ENCODE results near the gene FZD2. TPM values are rescaled to one million over a fixed set of nuclear protein-coding genes. Genes with fewer than 3 reads are reported as not detected.
"Not testable (repeated sequence)": the region's sequence is repeated elsewhere in the genome, so short reads cannot be mapped to it uniquely, and the experiment has no call there.

Gene FZD2
- total and polyA plus RNA-seq, 8 donors = 9.8 to 36.7 (median 26.1) TPM

DNA sequence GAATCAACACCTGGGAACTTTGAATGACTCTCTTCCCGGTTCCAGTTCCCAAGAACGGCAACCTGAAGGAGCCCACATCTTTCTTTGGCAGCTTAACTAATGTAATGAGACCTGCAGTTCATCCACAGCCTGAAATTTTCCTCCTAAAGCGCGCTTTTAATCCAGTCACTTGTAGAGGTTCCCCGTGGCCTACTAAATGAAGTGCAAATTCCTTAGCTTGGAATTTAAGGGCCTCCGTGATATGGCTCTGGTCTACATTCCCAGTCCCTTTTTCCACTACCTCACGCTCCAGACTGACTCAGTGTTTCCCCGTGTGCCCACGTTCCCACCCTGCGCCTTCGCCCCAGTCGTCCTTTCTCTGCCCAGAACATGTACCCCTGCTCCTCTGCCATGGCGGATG lies 27.2 kb downstream of the FZD2 start:
- intact Hi-C loops (cut with DNase I) = no loop called here
- ATAC-seq = no peak

GRCh38 chr17:44585315-44585714 lies 28.0 kb downstream of the FZD2 start:
- no peak overlapping the region for H3K4me3 ChIP-seq
- H3K4me1 ChIP-seq = no peaks in the 10 kb centered on the region
- TF ChIP-seq, protein P1, sequence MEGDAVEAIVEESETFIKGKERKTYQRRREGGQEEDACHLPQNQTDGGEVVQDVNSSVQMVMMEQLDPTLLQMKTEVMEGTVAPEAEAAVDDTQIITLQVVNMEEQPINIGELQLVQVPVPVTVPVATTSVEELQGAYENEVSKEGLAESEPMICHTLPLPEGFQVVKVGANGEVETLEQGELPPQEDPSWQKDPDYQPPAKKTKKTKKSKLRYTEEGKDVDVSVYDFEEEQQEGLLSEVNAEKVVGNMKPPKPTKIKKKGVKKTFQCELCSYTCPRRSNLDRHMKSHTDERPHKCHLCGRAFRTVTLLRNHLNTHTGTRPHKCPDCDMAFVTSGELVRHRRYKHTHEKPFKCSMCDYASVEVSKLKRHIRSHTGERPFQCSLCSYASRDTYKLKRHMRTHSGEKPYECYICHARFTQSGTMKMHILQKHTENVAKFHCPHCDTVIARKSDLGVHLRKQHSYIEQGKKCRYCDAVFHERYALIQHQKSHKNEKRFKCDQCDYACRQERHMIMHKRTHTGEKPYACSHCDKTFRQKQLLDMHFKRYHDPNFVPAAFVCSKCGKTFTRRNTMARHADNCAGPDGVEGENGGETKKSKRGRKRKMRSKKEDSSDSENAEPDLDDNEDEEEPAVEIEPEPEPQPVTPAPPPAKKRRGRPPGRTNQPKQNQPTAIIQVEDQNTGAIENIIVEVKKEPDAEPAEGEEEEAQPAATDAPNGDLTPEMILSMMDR (IDR thresholded peaks at IDR 0.05) = no peak
- intact Hi-C loops (cut with DNase I) = no loop called here
- H3K27me3 ChIP-seq = peaks cover 0 to 14% of the 10 kb centered on the region in 2 donors
- ATAC-seq (no peak), DNase-seq (no peak)
- no peak overlapping the region for H3K27ac ChIP-seq
- no peaks in the 10 kb centered on the region for H3K36me3 ChIP-seq
- no peaks in the 10 kb centered on the region for H3K9me3 ChIP-seq

More for the DNA sequence above, 27.2 kb downstream of the FZD2 start:
- peak in 1 of 4 donors; percentile 39 for DNase-seq
- H3K36me3 ChIP-seq = no peaks in the 10 kb centered on the region
- no peak overlapping the region for H3K4me3 ChIP-seq
- H3K27ac ChIP-seq = no peak overlapping the region
- peaks cover 0 to 15% of the 10 kb centered on the region in 2 donors for H3K27me3 ChIP-seq
- H3K9me3 ChIP-seq = no peaks in the 10 kb centered on the region
- TF ChIP-seq, protein P1 (IDR thresholded peaks at IDR 0.05) = no peak
- no peaks in the 10 kb centered on the region for H3K4me1 ChIP-seq

GRCh38 chr17:44587339-44587738 lies 30.1 kb downstream of the FZD2 start:
- peak overlapping the region in 1 of 2 donors; percentile 74 for H3K27ac ChIP-seq

GRCh38 chr17:44589316-44590071 lies 32.2 kb downstream of the FZD2 start:
- ATAC-seq = peak; percentile 11
- TF ChIP-seq, protein P1 (IDR thresholded peaks at IDR 0.05) = no peak
- Histone ChIP-seq H3K27ac (no peak overlapping the region), H3K36me3 (no peaks in the 10 kb centered on the region), H3K27me3 (peaks cover 0 to 15% of the 10 kb centered on the region in 2 donors), H3K9me3 (no peaks in the 10 kb centered on the region), H3K4me1 (no peaks in the 10 kb centered on the region), H3K4me3 (no peak overlapping the region)
- no peak for DNase-seq
- intact Hi-C loops (cut with DNase I) = no loop called here

More at GRCh38 chr17:44587339-44587738, 30.1 kb downstream of the FZD2 start:
- Histone ChIP-seq H3K4me3 (no peak overlapping the region), H3K27me3 (no peaks in the 10 kb centered on the region), H3K4me1 (no peaks in the 10 kb centered on the region), H3K36me3 (no peaks in the 10 kb centered on the region), H3K9me3 (no peaks in the 10 kb centered on the region)
- intact Hi-C loops (cut with DNase I) = no loop called here
- TF ChIP-seq, protein P1 (IDR thresholded peaks at IDR 0.05) = no peak
- peak in 2 of 4 donors; percentile 60 to 74 for DNase-seq
- ATAC-seq = peak; percentile 99

DNA sequence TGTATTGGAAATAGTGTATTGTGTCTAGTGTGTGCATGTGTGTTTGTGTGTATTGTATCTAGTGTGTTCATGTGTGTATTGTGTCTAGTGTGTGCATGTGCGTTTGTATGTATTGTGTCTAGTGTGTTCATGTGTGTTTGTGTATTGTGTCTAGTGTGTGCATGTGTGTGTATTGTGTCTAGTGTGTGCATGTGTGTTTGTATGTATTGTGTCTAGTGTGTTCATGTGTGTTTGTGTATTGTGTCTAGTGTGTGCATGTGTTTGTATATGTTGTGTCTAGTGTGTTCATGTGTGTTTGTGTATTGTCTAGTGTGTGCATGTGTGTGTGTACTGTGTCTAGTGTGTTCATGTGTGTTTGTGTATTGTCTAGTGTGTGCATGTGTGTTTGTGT lies 32.8 kb downstream of the FZD2 start:
- intact Hi-C loops (cut with DNase I); ATAC-seq; DNase-seq; H3K36me3 ChIP-seq; H3K4me1 ChIP-seq; H3K27ac ChIP-seq; H3K9me3 ChIP-seq; H3K4me3 ChIP-seq: not testable (repeated sequence)
- H3K27me3 ChIP-seq = peaks cover 0 to 21% of the 10 kb centered on the region in 2 donors

GRCh38 chr17:44590762-44591161 lies 33.5 kb downstream of the FZD2 start:
- H3K27ac ChIP-seq; H3K4me3 ChIP-seq; intact Hi-C loops (cut with DNase I); DNase-seq; H3K4me1 ChIP-seq; ATAC-seq; H3K9me3 ChIP-seq; H3K36me3 ChIP-seq: not testable (repeated sequence)
- H3K27me3 ChIP-seq = peaks cover 0 to 28% of the 10 kb centered on the region in 2 donors

Measured in left lung (tissue), 10 donors.